ENCODE measurements around the gene ANKRD24. TPM values are rescaled to one million over a fixed set of nuclear protein-coding genes. Genes with fewer than 3 reads are reported as not detected.
"Not testable (repeated sequence)": the region's sequence is repeated elsewhere in the genome, so short reads cannot be mapped to it uniquely, and the experiment has no call there.

ANKRD24 gene
- total RNA-seq, 2 experiments from 2014 or later = 0.60 to 0.72 TPM

GRCh38 chr19:4152241-4152998 is 30.1 kb upstream of the ANKRD24 start:
- H3K4me3 Mint-ChIP-seq = no peak overlapping the region
- H3K27ac Mint-ChIP-seq = no peak overlapping the region
- POLR2A ChIA-PET = no interaction called here
- peaks cover 8% of the 10 kb centered on the region for H3K4me1 Mint-ChIP-seq
- no peaks in the 10 kb centered on the region for H3K9me3 Mint-ChIP-seq
- no peak for DNase-seq
- no peaks in the 10 kb centered on the region for H3K36me3 Mint-ChIP-seq (ENCODE audit: low read depth)
- peaks cover 1% of the 10 kb centered on the region for H3K27me3 Mint-ChIP-seq
- CTCF ChIA-PET = interaction anchor here (1.4 to 1.6 kb wide), 2 partner anchors 77 to 165 kb away, joined by 3 read pairs; partner anchors contain the start of gene EBI3

GRCh38 chr19:4154571-4155312 is 27.7 kb upstream of the ANKRD24 start:
- H3K4me1 Mint-ChIP-seq = peaks cover 8% of the 10 kb centered on the region
- H3K9me3 Mint-ChIP-seq = no peaks in the 10 kb centered on the region
- CTCF ChIA-PET = interaction anchor here (0.5 to 2.2 kb wide), 3 partner anchors 14 to 838 kb away, joined by 3 to 15 read pairs (median 4); no protein-coding TSS in a partner anchor
- H3K4me3 Mint-ChIP-seq = no peak overlapping the region
- no peak overlapping the region for H3K27ac Mint-ChIP-seq
- POLR2A ChIA-PET = no interaction called here
- no peak for DNase-seq
- H3K27me3 Mint-ChIP-seq = peaks cover 1% of the 10 kb centered on the region
- H3K36me3 Mint-ChIP-seq (ENCODE audit: low read depth) = no peaks in the 10 kb centered on the region

- DNase-seq = no peak
- Mint-ChIP-seq H3K27me3 (peaks cover 1% of the 10 kb centered on the region), H3K4me3 (no peak overlapping the region), H3K27ac (no peak overlapping the region), H3K9me3 (no peaks in the 10 kb centered on the region), H3K36me3 (ENCODE audit: low read depth) (no peaks in the 10 kb centered on the region), H3K4me1 (peaks cover 8% of the 10 kb centered on the region)
- POLR2A ChIA-PET = no interaction called here
- CTCF ChIA-PET = interaction anchor here (1.5 kb wide), 1 partner anchor 18 kb away, joined by 5 read pairs; no protein-coding TSS in a partner anchor
Measured at GRCh38 chr19:4157164-4157563, 25.3 kb upstream of the ANKRD24 start.

- POLR2A ChIA-PET; H3K36me3 Mint-ChIP-seq (ENCODE audit: low read depth); H3K27ac Mint-ChIP-seq; H3K4me3 Mint-ChIP-seq; H3K9me3 Mint-ChIP-seq; H3K4me1 Mint-ChIP-seq; DNase-seq; H3K27me3 Mint-ChIP-seq: not testable (repeated sequence)
- CTCF ChIA-PET = interaction anchor here (0.7 to 1.5 kb wide), 2 partner anchors 18 to 1257 kb away, joined by 3 to 5 read pairs; partner anchors contain the start of gene ZNF57
Measured at GRCh38 chr19:4157971-4158370, 24.5 kb upstream of the ANKRD24 start.

GRCh38 chr19:4161415-4162077 is 20.9 kb upstream of the ANKRD24 start:
- H3K36me3 Mint-ChIP-seq (ENCODE audit: low read depth) = no peaks in the 10 kb centered on the region
- CTCF ChIA-PET = interaction anchor here (1.6 to 2.3 kb wide), 2 partner anchors 18 to 21 kb away, joined by 5 to 6 read pairs; no protein-coding TSS in a partner anchor
- DNase-seq = no peak
- no peaks in the 10 kb centered on the region for H3K4me1 Mint-ChIP-seq
- POLR2A ChIA-PET = no interaction called here
- peaks cover 5% of the 10 kb centered on the region for H3K27me3 Mint-ChIP-seq
- H3K4me3 Mint-ChIP-seq = no peak overlapping the region
- H3K27ac Mint-ChIP-seq = no peak overlapping the region
- no peaks in the 10 kb centered on the region for H3K9me3 Mint-ChIP-seq

- H3K4me1 Mint-ChIP-seq = no peaks in the 10 kb centered on the region
- no peaks in the 10 kb centered on the region for H3K36me3 Mint-ChIP-seq (ENCODE audit: low read depth)
- no peaks in the 10 kb centered on the region for H3K9me3 Mint-ChIP-seq
- ChIA-PET POLR2A (no interaction called here), CTCF (interaction anchor here (0.7 to 2.1 kb wide), 3 partner anchors 24 to 131 kb away, joined by 3 to 7 read pairs (median 3); no protein-coding TSS in a partner anchor)
- no peak for DNase-seq
- no peak overlapping the region for H3K4me3 Mint-ChIP-seq
- H3K27ac Mint-ChIP-seq = no peak overlapping the region
- H3K27me3 Mint-ChIP-seq = peaks cover 4% of the 10 kb centered on the region
Measured at GRCh38 chr19:4164262-4164661, 18.2 kb upstream of the ANKRD24 start.

- Mint-ChIP-seq H3K36me3 (ENCODE audit: low read depth) (peaks cover 4% of the 10 kb centered on the region), H3K27ac (no peak overlapping the region), H3K4me3 (no peak overlapping the region), H3K27me3 (peaks cover 3% of the 10 kb centered on the region), H3K9me3 (no peaks in the 10 kb centered on the region), H3K4me1 (no peaks in the 10 kb centered on the region)
- no peak for DNase-seq
- CTCF ChIA-PET = interaction anchor here (0.6 to 0.8 kb wide), 2 partner anchors 58 to 59 kb away, joined by 3 to 5 read pairs; no protein-coding TSS in a partner anchor
- POLR2A ChIA-PET = no interaction called here
Measured at GRCh38 chr19:4171676-4172075, 10.8 kb upstream of the ANKRD24 start.

- H3K9me3 Mint-ChIP-seq = no peaks in the 10 kb centered on the region
- H3K4me1 Mint-ChIP-seq = no peaks in the 10 kb centered on the region
- H3K36me3 Mint-ChIP-seq (ENCODE audit: low read depth) = peaks cover 4% of the 10 kb centered on the region
- POLR2A ChIA-PET = no interaction called here
- H3K4me3 Mint-ChIP-seq = no peak overlapping the region
- DNase-seq = peak; percentile 75
- H3K27ac Mint-ChIP-seq = no peak overlapping the region
- H3K27me3 Mint-ChIP-seq = peaks cover 3% of the 10 kb centered on the region
- CTCF ChIA-PET = no interaction called here
Measured at GRCh38 chr19:4172861-4173473, 9.5 kb upstream of the ANKRD24 start.

- no peak overlapping the region for H3K27ac Mint-ChIP-seq
- H3K36me3 Mint-ChIP-seq (ENCODE audit: low read depth) = peaks cover 4% of the 10 kb centered on the region
- no peak overlapping the region for H3K4me3 Mint-ChIP-seq
- no peak for DNase-seq
- ChIA-PET CTCF (interaction anchor here (1.4 kb wide), 1 partner anchor 34 kb away, joined by 3 read pairs; no protein-coding TSS in a partner anchor), POLR2A (no interaction called here)
- H3K9me3 Mint-ChIP-seq = no peaks in the 10 kb centered on the region
- H3K27me3 Mint-ChIP-seq = peaks cover 3% of the 10 kb centered on the region
- no peaks in the 10 kb centered on the region for H3K4me1 Mint-ChIP-seq
Measured at GRCh38 chr19:4173479-4174212, 8.8 kb upstream of the ANKRD24 start.

GRCh38 chr19:4174213-4174894 is 8.1 kb upstream of the ANKRD24 start:
- Mint-ChIP-seq H3K36me3 (ENCODE audit: low read depth) (peaks cover 6% of the 10 kb centered on the region), H3K4me3 (no peak overlapping the region), H3K27ac (no peak overlapping the region), H3K27me3 (peaks cover 3% of the 10 kb centered on the region), H3K9me3 (no peaks in the 10 kb centered on the region), H3K4me1 (peaks cover 3% of the 10 kb centered on the region)
- ChIA-PET POLR2A (no interaction called here), CTCF (interaction anchor here (1.4 kb wide), 1 partner anchor 35 kb away, joined by 3 read pairs; no protein-coding TSS in a partner anchor)
- no peak for DNase-seq

GRCh38 chr19:4174895-4175668 is 7.4 kb upstream of the ANKRD24 start:
- H3K4me3 Mint-ChIP-seq = no peak overlapping the region
- CTCF ChIA-PET = interaction anchor here (1.4 kb wide), 1 partner anchor 36 kb away, joined by 3 read pairs; no protein-coding TSS in a partner anchor

More at GRCh38 chr19:4174895-4175668, 7.4 kb upstream of the ANKRD24 start:
- H3K27ac Mint-ChIP-seq = no peak overlapping the region
- peaks cover 3% of the 10 kb centered on the region for H3K27me3 Mint-ChIP-seq
- no peaks in the 10 kb centered on the region for H3K9me3 Mint-ChIP-seq
- POLR2A ChIA-PET = no interaction called here
- H3K36me3 Mint-ChIP-seq (ENCODE audit: low read depth) = peaks cover 13% of the 10 kb centered on the region
- no peak for DNase-seq
- peaks cover 9% of the 10 kb centered on the region for H3K4me1 Mint-ChIP-seq
